Measurements from ENCODE around the gene NEO1.

The NEO1 gene, protein sequence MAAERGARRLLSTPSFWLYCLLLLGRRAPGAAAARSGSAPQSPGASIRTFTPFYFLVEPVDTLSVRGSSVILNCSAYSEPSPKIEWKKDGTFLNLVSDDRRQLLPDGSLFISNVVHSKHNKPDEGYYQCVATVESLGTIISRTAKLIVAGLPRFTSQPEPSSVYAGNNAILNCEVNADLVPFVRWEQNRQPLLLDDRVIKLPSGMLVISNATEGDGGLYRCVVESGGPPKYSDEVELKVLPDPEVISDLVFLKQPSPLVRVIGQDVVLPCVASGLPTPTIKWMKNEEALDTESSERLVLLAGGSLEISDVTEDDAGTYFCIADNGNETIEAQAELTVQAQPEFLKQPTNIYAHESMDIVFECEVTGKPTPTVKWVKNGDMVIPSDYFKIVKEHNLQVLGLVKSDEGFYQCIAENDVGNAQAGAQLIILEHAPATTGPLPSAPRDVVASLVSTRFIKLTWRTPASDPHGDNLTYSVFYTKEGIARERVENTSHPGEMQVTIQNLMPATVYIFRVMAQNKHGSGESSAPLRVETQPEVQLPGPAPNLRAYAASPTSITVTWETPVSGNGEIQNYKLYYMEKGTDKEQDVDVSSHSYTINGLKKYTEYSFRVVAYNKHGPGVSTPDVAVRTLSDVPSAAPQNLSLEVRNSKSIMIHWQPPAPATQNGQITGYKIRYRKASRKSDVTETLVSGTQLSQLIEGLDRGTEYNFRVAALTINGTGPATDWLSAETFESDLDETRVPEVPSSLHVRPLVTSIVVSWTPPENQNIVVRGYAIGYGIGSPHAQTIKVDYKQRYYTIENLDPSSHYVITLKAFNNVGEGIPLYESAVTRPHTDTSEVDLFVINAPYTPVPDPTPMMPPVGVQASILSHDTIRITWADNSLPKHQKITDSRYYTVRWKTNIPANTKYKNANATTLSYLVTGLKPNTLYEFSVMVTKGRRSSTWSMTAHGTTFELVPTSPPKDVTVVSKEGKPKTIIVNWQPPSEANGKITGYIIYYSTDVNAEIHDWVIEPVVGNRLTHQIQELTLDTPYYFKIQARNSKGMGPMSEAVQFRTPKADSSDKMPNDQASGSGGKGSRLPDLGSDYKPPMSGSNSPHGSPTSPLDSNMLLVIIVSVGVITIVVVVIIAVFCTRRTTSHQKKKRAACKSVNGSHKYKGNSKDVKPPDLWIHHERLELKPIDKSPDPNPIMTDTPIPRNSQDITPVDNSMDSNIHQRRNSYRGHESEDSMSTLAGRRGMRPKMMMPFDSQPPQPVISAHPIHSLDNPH (N-terminal part only)

GRCh38 chr15:73051807-73052652 lies at the start of gene NEO1:
Gene NEO1, plus strand, starts transcription at chr15:73052463. Its CDS starts 213 bp downstream, at chr15:73052676.
- DNase-seq (ENCODE audit: low read depth) = peak; percentile 37

DNA sequence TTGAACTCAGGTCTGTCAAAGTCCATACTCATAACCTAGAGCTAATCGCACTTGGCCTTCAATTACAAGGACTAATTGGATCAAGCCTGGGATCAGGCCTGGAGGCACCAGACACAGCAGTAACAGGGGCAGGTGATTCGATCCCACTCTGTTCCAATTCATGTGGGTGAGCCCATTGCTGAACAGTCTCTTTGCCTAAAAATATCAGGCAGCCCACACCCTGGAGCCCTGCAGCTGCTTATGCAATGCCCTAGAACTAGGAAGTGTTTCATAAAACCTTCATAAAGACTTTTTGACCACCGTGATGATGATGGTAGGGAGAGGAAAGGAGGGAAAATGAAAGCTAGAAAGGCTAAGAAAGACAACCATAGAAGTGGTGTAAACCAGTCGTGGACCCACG lies 47.8 kb upstream of the NEO1 start:
- no peak for DNase-seq (ENCODE audit: low read depth)

DNA sequence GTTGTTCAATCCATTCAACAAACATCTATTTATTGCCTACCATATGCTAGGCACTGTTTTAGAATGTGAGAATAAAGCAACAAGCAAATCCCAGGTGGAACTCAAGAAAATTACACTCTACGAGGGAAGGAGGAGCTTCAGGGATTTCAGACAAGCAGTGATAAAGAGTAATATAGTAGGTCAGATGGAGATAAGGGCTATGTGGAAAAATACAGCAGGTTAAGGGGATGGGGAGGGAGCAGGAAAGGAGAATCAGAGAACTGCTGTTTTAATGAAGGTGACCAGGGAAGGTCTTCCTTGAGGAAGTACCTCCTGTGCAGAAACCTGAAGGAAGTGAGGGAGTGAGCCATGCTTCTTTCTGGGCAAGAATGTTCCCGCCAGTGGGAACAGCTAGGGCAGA lies 47.2 kb upstream of the NEO1 start:
- DNase-seq (ENCODE audit: low read depth) = no peak

DNA sequence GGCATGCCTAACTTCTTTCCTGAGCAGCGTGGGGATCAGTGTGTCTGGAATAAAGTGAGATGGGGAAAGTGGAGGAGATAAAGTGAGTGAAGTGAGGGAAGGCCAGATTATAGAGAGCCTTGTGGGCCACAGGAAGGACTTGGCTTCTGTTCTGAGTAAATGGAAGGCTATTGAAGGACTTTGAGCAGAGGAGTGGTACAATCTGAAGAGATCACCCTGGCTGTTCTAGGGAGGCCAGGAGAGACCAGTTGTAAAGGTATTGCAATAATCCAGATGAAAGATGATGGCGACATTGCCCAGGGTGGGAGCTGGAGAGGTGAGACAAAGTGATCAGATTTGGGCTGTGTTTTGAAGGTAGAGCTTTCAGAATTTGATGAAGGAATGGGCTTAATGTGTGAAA lies 46.8 kb upstream of the NEO1 start:
- DNase-seq (ENCODE audit: low read depth) = no peak

DNA sequence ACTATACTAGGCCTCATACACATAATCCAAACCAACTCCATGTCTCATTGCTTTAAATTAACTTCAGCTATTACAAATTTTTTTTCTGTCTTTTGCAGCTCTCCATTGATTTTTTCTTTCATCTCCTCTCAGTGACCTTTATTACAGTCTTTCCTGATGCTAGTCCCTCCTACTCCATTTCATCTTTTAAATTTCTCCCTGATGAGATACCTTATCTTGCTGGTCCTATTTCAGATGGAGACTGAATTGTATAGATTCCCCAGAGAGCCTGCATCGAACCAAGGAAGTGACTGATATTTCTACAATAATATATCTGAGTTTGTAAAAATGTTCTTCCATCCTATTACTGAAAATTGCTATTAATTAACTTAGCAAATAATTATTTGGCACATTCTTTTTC lies 45.7 kb upstream of the NEO1 start:
- DNase-seq (ENCODE audit: low read depth) = no peak

GRCh38 chr15:73009066-73010056 lies 42.9 kb upstream of the NEO1 start:
- DNase-seq (ENCODE audit: low read depth) = no peak

DNA sequence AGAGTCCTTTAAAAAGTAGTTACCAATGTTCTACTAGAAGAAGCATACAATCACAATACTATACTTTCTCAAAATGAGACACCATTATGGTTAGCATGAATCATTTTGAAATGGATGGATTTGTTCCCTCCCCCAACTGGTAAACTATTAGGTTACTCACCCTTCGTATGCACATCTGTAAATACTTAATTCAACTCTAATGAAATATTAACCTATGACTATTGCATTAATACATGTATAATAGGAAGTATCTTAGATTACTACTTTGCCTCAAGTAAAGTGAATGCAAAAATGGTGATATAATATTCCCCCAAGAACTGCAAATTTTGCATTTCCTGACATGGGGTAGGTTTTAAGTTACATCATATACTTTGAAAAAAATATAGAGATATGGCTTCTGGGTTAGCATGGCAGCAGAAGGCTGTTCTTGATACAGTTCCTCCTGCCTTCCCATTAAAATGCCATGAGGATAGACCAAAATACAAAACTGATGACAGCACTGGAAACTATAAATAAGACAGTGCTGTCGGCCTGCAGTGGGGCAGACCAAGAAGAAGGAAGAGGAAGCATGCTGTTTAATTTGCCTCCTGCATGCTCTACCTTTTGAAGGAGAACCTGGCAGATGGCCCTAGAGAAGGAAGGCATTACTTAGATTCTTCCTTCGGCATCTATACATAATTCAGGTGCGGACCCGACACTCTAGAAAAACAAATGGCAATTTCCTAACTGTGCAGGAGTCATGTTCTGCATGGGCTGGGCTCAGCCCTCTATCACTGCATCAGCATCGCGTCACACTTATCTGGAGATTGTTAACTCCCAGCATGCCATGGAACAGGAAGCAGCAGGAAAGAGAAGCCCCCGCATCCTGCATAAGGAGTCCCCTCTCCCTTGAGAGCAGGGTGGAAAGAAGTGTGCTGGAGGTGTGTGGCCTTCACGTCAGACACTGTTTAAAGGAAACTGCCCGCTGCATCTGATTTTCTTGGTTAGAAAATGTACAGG lies 41.8 kb upstream of the NEO1 start:
- DNase-seq (ENCODE audit: low read depth) = no peak

DNA sequence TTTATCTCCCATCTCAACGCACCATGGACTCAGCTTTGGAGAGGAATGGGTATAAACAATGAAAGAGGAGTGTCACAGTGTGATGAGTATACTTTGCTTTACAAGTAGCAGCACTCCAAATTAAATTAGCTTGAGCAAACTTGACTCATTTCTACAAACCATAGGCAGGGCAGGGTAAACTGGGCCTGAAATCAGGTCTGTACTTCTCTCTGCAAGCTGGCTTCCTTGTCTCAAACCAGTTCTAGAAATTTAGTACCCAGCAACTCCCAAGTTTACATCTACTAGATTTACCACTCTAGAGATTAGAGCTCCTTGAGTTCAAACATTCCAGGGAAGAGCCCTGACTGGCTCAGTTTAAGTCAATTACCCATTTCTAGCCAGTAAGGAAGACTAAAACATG lies 37.4 kb upstream of the NEO1 start:
- no peak for DNase-seq (ENCODE audit: low read depth)

DNA sequence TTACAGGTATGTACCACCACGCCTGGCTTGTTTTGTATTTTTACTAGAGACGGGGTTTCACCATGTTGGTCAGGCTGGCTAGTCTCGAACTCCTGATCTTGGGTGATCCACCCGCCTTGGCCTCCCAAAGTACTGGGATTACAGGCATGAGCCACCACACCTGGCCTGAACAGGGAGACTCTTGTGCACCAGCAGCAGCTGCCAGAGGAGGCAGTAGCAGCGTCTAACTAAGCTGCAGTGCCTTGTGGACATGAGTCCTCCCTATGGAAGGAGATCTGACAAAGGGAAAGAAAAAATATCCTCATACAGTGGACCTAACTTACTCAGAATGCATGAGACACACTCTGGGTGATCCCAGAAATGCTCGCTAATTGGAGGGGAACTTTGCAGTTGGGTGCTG lies 36.8 kb upstream of the NEO1 start:
- no peak for DNase-seq (ENCODE audit: low read depth)

- DNase-seq (ENCODE audit: low read depth) = no peak
Measured at GRCh38 chr15:73017987-73018386, 34.3 kb upstream of the NEO1 start.

DNA sequence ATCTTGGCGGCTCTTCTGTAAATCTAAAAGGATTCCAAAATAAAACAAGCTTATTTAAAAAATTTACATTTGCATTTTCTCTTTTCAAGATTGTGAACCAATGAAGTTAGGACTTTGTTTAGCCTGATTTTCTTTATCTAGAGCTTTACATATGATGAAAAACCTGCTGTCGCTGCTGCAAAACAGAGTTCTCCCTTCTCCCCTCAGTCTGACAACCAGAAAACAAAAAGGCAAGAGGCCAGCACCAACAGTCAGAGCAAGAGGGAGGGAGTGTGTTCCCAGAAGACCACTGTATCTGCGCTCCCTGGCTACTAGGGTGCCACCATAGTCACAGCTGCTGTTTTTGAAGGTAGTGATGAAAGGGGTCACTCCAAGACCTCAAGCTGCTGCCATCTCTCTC lies 33.1 kb upstream of the NEO1 start:
- no peak for DNase-seq (ENCODE audit: low read depth)

- no peak for DNase-seq (ENCODE audit: low read depth)
Measured at GRCh38 chr15:73019601-73020146, 32.6 kb upstream of the NEO1 start.

DNA sequence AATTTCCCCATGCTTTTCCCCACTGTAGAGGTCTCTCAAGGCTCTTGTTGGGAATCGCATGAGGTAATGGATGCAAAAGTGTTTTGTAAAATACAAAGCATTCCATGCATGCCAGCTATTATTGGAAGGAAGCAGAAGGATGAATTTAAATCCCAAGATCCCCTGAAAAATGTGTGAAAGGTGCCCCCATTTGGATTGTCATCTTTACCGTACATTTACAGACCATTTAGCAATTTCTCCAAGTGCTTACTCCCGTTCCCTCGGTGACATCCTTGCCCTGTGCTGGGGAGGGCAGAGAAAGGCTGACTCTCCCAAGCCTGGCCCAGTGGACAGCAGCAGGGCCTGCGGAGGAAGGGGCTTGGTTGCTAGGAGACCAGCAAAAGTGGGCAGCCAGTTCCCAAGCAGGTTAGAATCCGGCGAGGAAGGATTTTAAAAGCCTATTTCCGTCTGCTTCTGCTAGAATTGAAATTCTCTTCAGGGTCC lies 31.1 kb upstream of the NEO1 start:
- DNase-seq (ENCODE audit: low read depth) = no peak

GRCh38 chr15:73022161-73022560 lies 30.1 kb upstream of the NEO1 start:
- no peak for DNase-seq (ENCODE audit: low read depth)

- DNase-seq (ENCODE audit: low read depth) = no peak
Measured at GRCh38 chr15:73023071-73023470, 29.2 kb upstream of the NEO1 start.

DNA sequence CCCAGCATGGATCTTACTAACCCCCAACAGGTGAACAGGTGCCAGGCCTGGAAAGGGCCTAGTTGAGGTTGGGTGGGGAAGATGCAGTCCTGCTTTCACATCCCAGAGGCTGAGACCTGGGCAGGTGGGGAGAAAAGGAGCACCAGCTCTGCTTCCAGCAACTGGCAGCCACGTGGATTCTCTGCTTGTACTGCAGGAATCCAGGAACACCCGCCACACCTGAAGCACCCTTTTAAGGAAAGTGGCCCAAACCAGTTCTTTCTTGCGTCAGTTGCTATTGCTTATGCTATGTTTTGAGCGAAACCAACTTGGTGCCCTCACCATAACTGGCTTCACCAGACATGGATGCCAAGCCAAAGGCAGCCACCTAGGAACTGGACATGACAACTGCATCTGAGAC lies 28.1 kb upstream of the NEO1 start:
- no peak for DNase-seq (ENCODE audit: low read depth)

DNA sequence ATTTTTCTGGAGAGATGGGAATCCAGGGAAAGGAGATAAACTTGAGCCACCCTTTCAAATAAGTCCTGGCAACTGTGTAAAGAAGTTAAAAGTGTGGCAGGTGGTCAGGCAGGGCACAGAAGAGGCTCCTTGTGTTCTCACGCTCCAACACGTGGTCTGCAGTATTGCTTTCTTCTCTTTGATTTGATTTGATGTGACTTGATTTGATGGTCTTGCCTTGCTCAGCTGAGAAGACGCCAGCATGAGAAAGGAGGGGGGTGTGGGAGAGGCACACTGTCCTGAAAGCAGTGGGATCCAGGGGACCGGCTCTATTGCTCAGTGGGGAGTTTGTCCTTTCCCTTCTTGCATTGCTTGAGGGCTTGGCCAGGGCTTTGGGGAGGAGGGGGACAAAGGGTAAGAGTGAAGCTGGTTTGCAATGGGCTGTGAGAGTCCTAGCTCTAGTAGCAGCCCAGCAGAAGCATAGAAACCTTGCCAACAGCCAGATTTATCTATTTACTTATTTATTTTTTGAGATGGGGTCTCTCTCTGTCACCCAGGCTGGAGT lies 25.7 kb upstream of the NEO1 start:
- DNase-seq (ENCODE audit: low read depth) = no peak

DNA sequence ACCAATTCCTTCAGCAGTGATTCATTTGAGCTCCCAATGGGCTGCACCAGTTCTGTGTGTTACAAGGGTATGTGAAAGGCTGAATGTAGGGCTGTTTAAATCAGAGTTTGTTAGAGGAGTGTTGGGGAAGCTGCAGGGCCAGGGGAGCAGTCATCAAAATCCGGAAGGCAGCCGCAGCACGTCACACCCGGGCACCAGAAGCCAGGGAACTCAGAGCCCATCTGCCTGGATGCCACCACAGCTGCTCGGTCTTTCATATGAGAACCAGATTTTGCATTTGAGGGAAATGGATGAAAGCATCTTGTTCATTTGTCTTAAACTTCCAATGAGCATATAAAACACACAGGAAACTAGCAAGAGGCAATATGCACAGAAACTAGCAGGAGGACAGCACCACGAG lies 24.2 kb upstream of the NEO1 start:
- DNase-seq (ENCODE audit: low read depth) = no peak

Data from stimulated activated CD8-positive, alpha-beta memory T cell treated with anti-CD3 and anti-CD28 coated beads, Interleukin-15, amount 100 ng/mL, for 24 hours (primary cell).